Mammary epithelial cell (primary cell): ENCODE data around the gene ODC1.

ENCODE experiments used
- EZH2 ChIP-seq: IDR thresholded peaks from 2 replicates; pipeline ENCODE4 v1.6.1; 2012; ENCODE audit warnings: low read length, inconsistent platforms, borderline replicate concordance
- TF ChIP-seq, protein P1 (sequence below), 2 donors: IDR thresholded peaks in 1 of 2; conservative IDR thresholded peaks in 1 of 2; 2 replicates each; pipeline ENCODE4 v1.5.1; 2011 to 2012; ENCODE audit warnings: inconsistent platforms in 2 of 2, low read length in 2 of 2, mild to moderate bottlenecking in 2 of 2, control low read depth in 1 of 2, low read depth in 1 of 2; ENCODE audit not compliant: insufficient read depth in 1 of 2; ENCODE audit errors: extremely low read depth in 1 of 2

DNA sequence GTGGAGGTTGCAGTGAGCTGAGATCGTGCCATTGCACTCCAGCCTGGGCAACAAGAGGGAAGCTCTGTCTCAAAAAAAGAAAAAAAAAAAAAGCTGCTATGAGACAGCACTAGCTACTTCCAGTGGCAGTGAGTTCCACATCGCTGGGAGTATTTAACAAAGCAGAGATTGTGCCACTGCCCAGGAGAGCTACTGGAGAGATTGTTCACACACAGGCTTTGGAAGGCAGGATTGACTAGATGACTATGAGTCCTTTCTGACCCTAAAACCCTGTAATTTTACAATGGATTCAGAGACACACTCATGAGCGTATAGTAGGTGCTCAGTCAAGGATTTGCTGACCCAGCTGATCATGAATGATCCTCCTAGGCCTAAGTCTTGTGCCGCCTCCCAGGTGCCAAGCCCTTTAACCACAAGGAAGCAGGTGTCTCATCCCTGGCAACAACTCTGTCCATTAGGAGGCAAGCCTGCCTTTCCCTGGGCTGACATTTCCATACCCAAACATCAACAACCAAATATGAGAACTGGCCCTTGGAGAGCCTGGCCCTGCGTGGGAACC is 45.0 kb upstream of the ODC1 start:
- TF ChIP-seq, protein P1, sequence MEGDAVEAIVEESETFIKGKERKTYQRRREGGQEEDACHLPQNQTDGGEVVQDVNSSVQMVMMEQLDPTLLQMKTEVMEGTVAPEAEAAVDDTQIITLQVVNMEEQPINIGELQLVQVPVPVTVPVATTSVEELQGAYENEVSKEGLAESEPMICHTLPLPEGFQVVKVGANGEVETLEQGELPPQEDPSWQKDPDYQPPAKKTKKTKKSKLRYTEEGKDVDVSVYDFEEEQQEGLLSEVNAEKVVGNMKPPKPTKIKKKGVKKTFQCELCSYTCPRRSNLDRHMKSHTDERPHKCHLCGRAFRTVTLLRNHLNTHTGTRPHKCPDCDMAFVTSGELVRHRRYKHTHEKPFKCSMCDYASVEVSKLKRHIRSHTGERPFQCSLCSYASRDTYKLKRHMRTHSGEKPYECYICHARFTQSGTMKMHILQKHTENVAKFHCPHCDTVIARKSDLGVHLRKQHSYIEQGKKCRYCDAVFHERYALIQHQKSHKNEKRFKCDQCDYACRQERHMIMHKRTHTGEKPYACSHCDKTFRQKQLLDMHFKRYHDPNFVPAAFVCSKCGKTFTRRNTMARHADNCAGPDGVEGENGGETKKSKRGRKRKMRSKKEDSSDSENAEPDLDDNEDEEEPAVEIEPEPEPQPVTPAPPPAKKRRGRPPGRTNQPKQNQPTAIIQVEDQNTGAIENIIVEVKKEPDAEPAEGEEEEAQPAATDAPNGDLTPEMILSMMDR (conservative IDR thresholded peaks at IDR 0.05 in 1 of 2, IDR thresholded peaks at IDR 0.05 in 1 of 2; ENCODE audit: extremely low read depth in 1 of 2, insufficient read depth in 1 of 2, low read depth in 1 of 2, low read length in 2 of 2), result no peak
- TF ChIP-seq EZH2, result no peak
